Loucy (cell line): ENCODE measurements around the gene C1QTNF1.

Experiments used
- H2AFZ ChIP-seq: fragments of 200-600 bp; sonication (generic); 2 replicates; pipeline ENCODE4 v1.6.0; 2016; ENCODE audit warnings: antibody characterized with exemption, mild to moderate bottlenecking, low read length, moderate library complexity
- H3F3A ChIP-seq: fragments of 200-600 bp; 2 replicates; pipeline ENCODE4 v1.6.0; 2016; ENCODE audit warnings: antibody characterized with exemption, low read depth, mild to moderate bottlenecking
- H3K27me3 ChIP-seq: fragments of 200-600 bp; sonication (generic); 2 replicates; pipeline ENCODE4 v1.6.1; 2014; ENCODE audit warnings: low read length, mild to moderate bottlenecking; ENCODE audit not compliant: insufficient read depth, poor library complexity, severe bottlenecking
- H3K36me3 ChIP-seq: fragments of 200-600 bp; sonication (generic); 2 replicates; pipeline ENCODE4 v1.6.1; 2016; ENCODE audit warnings: low read length; ENCODE audit not compliant: insufficient read depth
- H3K4me1 ChIP-seq: fragments of 200-600 bp; sonication (generic); 2 replicates; pipeline ENCODE4 v1.5.1; 2014; ENCODE audit warnings: low read length, mild to moderate bottlenecking; ENCODE audit not compliant: insufficient read depth, poor library complexity, severe bottlenecking
- H3K4me2 ChIP-seq: fragments of 200-600 bp; sonication (generic); 2 replicates; pipeline ENCODE4 v1.6.0; 2014; ENCODE audit warnings: antibody characterized with exemption, low read length, low read depth, mild to moderate bottlenecking; ENCODE audit not compliant: poor library complexity, severe bottlenecking
- H3K4me3 ChIP-seq: fragments of 200-600 bp; sonication (generic); 2 replicates; pipeline ENCODE4 v1.5.1; 2014; ENCODE audit warnings: low read length, mild to moderate bottlenecking, mixed read lengths; ENCODE audit not compliant: poor library complexity, severe bottlenecking
- H3K79me2 ChIP-seq: fragments of 200-600 bp; sonication (generic); 2 replicates; pipeline ENCODE4 v1.6.1; 2014; ENCODE audit warnings: low read length; ENCODE audit not compliant: insufficient read depth
- H3K9ac ChIP-seq: fragments of 200-600 bp; sonication (generic); 2 replicates; pipeline ENCODE4 v1.6.0; 2014; ENCODE audit warnings: mild to moderate bottlenecking, low read depth, low read length, moderate library complexity; ENCODE audit not compliant: poor library complexity, severe bottlenecking
- H3K9me2 ChIP-seq: fragments of 200-600 bp; sonication (generic); replicated peaks from 2 replicates; pipeline ENCODE4 v1.6.1; 2016; ENCODE audit warnings: low read depth, low read length, mixed read lengths
- H3K9me3 ChIP-seq: fragments of 200-600 bp; sonication (generic); 2 replicates; pipeline ENCODE4 v1.6.1; 2014; ENCODE audit warnings: mild to moderate bottlenecking, antibody characterized with exemption, low read length, low read depth; ENCODE audit not compliant: insufficient read depth
- H4K20me1 ChIP-seq: fragments of 200-600 bp; sonication (generic); 2 replicates; pipeline ENCODE4 v1.6.0; 2014; ENCODE audit warnings: antibody characterized with exemption, low read length, mild to moderate bottlenecking; ENCODE audit not compliant: insufficient read depth, poor library complexity, severe bottlenecking
- CTCF ChIP-seq: fragments of 200-600 bp; sonication (generic); conservative IDR thresholded peaks from 2 replicates; pipeline ENCODE4 v1.5.1; 2014; ENCODE audit warnings: mild to moderate bottlenecking, antibody characterized with exemption, low read length
- EZH2phosphoT487 ChIP-seq: fragments of 200-600 bp; IDR thresholded peaks from 2 replicates; pipeline ENCODE4 v1.6.1; 2018; ENCODE audit warnings: antibody characterized with exemption, mild to moderate bottlenecking, moderate library complexity, borderline replicate concordance

The C1QTNF1 gene

DNA sequence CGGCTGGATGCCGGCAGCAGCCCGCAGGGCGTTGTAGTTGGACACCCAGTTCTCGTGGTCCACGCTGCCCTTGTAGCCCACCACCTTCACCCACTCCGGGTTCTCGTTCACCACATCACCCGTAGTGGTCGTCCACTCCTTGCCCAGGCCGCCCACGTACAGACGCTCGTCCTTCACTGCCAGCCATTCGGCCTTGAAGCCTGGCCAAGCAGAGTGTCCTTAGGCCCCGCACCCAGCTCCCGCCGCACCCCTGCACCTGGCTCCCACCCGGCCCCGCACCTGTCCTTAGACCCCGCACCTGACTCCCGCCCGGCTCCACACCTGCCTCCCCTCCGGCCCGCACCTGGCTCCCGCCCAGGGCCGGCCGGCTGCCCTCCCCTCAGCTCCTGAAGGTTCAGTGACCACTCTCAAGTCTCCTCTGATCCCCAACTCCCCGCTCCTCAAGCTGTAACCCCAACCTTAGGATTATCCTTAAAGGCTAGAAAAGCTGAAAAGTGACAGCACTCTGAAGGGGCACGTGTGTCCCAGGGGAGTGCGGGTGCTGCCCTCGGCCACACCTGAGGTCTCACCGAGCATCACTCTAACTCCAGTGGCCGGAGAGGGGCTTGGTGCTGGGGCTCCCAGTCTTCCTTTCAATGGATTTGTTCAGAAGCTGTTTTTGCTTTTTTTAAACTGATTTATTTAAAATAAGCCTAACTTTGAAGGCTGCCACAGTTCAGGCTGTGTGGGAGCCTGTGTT is 28.8 kb upstream of the C1QTNF1 start:
- no peaks in the 10 kb centered on the region for H3F3A ChIP-seq
- no peak overlapping the region for H2AFZ ChIP-seq
- no peaks in the 10 kb centered on the region for H3K4me1 ChIP-seq
- H3K79me2 ChIP-seq: peaks cover 15% of the 10 kb centered on the region; the same call in 1 of the 2 replicates
- no peaks in the 10 kb centered on the region for H3K9me2 ChIP-seq
- TF ChIP-seq CTCF (no peak), EZH2phosphoT487 (no peak)
- peaks cover 84% of the 10 kb centered on the region; the same call in 1 of the 2 replicates for H3K36me3 ChIP-seq
- no peak overlapping the region for H3K9ac ChIP-seq
- no peaks in the 10 kb centered on the region for H3K9me3 ChIP-seq
- H3K4me3 ChIP-seq: no peak overlapping the region
- H4K20me1 ChIP-seq: peaks cover 9% of the 10 kb centered on the region
- no peaks in the 10 kb centered on the region for H3K27me3 ChIP-seq
- H3K4me2 ChIP-seq: no peak overlapping the region

DNA sequence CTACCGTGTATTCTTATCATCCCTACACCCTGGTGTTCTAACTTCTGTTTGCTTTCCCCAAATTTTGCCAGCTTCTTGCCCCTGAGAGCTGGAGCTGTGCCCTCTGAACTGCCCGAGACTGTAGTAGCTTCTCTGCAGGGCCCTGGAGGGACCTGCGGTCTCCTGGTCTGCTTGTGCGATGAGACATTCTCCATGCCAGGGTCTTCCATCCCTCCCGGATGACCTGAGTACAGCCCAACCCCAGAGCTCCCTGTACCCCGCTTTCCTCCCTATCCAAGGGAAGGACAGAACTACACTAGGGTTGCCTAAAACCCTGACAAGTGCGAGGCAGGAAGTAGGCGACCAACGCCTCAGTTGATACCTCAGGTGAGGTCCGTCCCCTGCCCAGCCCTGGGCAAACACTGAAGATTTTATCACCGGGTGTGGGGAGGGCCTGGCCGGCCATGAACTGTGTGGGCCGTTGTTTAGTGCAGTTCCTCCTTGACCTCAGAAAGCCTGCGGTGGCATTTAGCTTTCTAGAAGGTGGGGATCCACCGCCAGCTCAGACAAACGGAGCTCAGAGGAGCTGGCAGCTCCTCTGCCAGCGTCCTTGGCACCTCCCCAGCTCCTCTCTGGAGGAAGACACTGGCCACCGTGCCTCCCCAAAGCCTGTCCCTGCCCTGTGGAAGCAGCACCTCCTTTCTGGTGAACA is 28.1 kb upstream of the C1QTNF1 start:
- no peaks in the 10 kb centered on the region for H3K9me2 ChIP-seq
- no peak overlapping the region for H2AFZ ChIP-seq
- H3K79me2 ChIP-seq: peaks cover 22% of the 10 kb centered on the region; the same call in 1 of the 2 replicates
- H4K20me1 ChIP-seq: peaks cover 15% of the 10 kb centered on the region
- H3K9me3 ChIP-seq: no peaks in the 10 kb centered on the region
- no peak for TF ChIP-seq CTCF
- TF ChIP-seq EZH2phosphoT487: no peak
- H3K9ac ChIP-seq: no peak overlapping the region
- H3K4me1 ChIP-seq: no peaks in the 10 kb centered on the region
- H3K27me3 ChIP-seq: no peaks in the 10 kb centered on the region
- no peak overlapping the region for H3K4me2 ChIP-seq
- no peaks in the 10 kb centered on the region for H3F3A ChIP-seq
- peaks cover 76% of the 10 kb centered on the region; the same call in 1 of the 2 replicates for H3K36me3 ChIP-seq
- no peak overlapping the region for H3K4me3 ChIP-seq

DNA sequence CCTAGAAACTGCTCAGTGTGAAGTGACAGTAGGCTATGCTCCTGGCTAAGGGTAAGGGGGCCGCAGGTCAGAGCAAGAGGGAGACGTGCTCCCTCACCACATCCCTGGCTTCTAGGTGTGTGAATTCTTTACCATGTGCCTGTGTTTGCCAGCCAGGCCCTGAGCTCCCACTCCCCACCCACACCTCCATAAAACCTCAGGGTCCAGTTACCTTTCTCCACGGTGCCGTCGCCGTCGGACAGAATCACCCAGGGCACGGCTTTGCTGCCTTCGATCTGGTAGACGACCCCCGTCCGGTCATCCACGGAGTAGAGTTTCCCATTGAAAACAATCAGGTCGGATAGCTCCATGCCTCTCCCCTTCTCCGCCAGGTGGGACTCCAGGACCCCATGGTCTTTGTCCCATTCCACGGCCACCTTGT is 27.2 kb upstream of the C1QTNF1 start:
- Histone ChIP-seq H2AFZ (no peak overlapping the region), H4K20me1 (peaks cover 22% of the 10 kb centered on the region), H3K36me3 (peaks cover 68% of the 10 kb centered on the region; the same call in 1 of the 2 replicates), H3K9me2 (no peaks in the 10 kb centered on the region), H3K4me2 (no peak overlapping the region), H3K4me1 (no peaks in the 10 kb centered on the region), H3K9ac (no peak overlapping the region), H3F3A (no peaks in the 10 kb centered on the region), H3K4me3 (no peak overlapping the region), H3K27me3 (no peaks in the 10 kb centered on the region), H3K9me3 (no peaks in the 10 kb centered on the region), H3K79me2 (peaks cover 30% of the 10 kb centered on the region; the same call in 1 of the 2 replicates)
- TF ChIP-seq CTCF (no peak), EZH2phosphoT487 (no peak)
